GM18909 (cell line): ENCODE results near the gene PDRG1.
A peak's percentile ranks its signal among the peaks of the same experiment; 100 is the strongest.

Source experiments
- ATAC-seq: cut with Tn5 transposase; IDR thresholded peaks from one replicate; pipeline ENCODE4 v1.9.1; 2021; ENCODE audit warnings: mild to moderate bottlenecking; ENCODE audit not compliant: unreplicated experiment, poor library complexity

The PDRG1 gene

GRCh38 chr20:31910071-31910803 lies 41.6 kb downstream of the PDRG1 start:
- no peak for ATAC-seq

GRCh38 chr20:31909253-31910070 lies 42.4 kb downstream of the PDRG1 start:
- ATAC-seq = no peak

DNA sequence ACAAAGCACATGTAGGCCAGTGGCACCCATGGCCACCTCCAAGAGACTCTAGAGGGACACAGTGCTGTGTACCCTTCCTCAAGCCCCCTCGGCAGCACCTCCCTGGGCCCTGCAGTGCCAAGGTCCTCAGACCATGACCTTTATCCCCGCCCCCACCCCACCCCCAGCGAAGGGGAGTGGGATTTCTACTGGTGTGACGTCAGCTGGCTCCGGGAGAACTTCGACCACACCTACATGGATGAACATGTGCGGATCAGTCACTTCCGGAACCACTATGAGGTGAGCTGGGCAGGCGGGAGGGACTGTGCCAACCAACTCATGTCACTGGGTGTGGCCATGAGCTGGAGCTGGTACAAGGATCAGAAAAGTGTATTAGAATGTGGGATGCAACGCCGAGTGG lies 43.4 kb downstream of the PDRG1 start:
- no peak for ATAC-seq

- ATAC-seq = no peak
Observed at GRCh38 chr20:31908016-31908415, 43.8 kb downstream of the PDRG1 start.

DNA sequence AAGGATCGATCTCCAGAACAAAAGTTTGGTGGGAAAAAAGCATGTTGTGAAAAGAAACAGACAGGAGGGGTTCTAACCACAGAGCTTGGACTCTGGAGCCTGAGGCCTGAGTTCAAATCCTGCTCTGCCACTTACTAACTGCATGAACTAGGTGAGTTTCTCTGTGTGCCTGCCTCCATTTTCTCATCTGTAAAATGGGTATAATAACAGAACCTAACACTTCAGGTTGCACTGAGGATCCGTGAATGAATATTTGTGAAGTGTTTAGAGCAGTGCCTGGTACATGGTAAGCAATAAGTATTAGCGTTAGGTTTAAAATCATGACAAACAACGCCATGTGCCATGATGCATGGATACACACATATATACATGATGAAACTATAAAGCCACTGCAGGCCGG lies 44.8 kb downstream of the PDRG1 start:
- no peak for ATAC-seq

DNA sequence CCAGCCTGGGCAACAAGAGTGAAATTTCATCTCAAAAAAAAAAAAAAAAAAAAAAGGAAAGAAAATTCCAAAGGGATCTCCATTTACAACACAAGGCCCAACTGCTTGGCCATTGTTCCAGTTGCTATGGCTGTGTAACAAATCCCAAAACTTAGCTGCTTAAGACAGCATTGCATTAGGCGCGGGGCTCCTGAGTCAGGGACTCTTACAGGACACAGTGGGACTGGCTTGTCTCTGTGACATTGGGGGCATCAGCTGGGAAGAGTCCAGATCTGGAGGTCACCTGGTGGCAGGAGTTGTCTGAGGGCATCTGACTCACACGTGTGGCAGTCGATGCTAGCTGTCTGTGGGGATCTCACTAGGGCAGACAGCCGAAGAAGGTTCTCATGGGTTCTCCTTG lies 45.8 kb downstream of the PDRG1 start:
- ATAC-seq = no peak

- ATAC-seq = no peak
Observed at GRCh38 chr20:31903627-31904386, 48.0 kb downstream of the PDRG1 start.

- no peak for ATAC-seq
Observed at GRCh38 chr20:31901615-31902014, 50.2 kb downstream of the PDRG1 start.

DNA sequence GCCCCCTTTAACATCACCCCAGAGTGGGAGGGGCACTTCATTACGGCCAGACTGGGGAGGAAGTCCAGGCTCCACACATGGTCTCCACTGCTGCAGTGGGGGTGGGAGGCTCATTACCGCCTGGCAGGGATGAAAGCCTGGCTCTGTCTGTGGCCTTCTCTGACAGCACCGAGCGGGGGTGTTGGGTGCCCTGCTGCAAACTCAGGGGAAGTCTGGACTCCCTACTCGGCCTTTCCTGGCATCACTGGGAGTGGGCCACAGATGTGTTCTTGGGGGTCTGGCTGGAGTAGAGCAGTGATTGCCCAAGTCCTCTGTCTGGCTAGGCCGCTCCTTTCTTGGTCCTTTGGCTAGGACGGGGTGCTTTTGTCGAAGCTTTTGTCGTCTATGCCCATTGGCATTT lies 54.3 kb downstream of the PDRG1 start:
- ATAC-seq = no peak

DNA sequence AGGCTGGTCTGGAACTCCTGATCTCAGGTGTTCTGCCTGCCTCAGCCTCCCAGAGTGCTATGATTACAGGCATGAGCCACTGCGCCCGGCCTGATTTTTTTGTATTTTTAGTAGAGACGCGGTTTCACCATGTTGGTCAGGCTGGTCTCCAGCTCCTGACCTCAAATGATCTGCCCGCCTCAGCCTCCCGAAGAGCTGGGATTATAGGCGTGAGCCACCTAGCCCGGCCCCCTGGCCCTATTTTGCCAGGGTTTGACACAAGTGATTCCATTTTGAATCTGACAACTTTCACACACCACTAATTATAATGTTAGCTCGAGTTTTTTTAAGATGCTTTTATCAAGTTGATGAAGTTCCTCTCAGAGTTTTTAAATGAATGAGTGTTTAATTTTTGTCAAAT lies 55.8 kb downstream of the PDRG1 start:
- no peak for ATAC-seq

DNA sequence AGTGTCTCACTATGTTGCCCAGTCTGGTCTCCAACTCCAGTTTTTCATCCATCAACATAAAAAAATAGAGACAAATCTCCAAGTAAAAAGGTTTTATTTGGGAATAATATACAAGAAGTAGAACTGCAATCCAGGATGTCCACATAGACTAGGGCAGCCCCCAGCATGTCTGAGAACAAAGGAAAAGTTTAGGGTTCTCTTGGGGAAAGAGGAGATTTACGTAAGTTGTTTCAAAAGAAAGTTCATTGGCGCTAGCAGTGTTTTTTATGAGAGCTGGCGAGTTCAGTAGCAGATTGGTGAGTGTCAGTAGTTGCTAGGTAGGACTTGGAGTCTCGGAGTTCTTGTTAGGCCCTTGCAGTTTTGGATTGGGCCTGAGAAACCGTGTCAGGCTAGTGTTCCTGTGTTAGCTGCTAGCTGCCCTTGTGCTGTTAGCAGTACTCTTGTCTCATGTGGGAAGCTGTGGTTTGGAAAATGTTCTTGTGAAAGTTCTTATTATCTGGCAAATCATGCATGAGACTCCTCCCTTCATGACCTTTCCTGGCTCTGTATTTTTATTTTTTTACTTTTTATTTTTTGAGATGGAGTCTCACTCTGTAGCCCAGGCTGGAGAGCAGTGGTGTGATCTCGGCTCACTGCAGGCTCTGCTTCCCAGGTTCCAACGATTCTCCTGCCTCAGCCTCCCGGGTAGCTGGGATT lies 56.7 kb downstream of the PDRG1 start:
- ATAC-seq = peak; percentile 98
